ENCODE results near the gene POLR3E.
"Not testable (repeated sequence)": the region's sequence is repeated elsewhere in the genome, so short reads cannot be mapped to it uniquely, and the experiment has no call there.

Gene POLR3E

DNA sequence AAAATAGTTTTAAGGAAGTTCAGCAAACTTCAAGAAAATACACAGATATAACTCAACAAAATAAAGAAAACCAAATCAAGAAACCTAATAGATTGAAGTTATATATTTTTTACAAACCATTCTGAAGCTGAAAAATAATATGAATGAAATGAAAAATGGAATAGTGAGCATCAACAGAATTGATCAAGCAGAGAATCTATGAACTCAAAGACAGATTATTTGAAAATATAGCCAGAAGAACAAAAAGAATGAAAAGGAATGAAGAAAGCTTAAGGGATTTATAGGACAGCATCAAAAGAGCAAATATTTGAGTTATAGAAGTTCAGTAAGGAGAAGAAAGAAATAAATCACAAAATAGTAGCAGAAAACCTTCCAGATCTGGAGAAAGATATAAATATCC, 39.4 kb downstream of the POLR3E start:
- DNase-seq = no peak

DNA sequence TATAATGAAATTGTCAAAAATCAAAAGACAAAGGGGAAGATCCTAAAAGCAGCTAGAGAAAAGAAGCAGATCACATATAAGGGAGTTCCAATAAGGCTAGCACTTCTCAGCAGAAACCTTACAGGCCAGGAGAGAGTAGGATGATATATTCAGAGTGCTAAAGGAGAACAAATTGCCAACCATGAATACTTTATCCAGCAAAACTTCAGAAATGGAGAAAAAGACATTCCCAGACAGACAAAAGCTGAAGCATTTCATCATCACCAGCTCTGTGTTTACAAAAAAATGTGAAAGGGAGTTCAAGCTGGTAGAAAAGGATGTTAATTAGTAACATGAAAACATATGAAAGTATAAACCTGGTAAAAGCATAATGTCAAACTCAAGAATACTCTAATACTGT, 39.8 kb downstream of the POLR3E start:
- DNase-seq = no peak

DNA sequence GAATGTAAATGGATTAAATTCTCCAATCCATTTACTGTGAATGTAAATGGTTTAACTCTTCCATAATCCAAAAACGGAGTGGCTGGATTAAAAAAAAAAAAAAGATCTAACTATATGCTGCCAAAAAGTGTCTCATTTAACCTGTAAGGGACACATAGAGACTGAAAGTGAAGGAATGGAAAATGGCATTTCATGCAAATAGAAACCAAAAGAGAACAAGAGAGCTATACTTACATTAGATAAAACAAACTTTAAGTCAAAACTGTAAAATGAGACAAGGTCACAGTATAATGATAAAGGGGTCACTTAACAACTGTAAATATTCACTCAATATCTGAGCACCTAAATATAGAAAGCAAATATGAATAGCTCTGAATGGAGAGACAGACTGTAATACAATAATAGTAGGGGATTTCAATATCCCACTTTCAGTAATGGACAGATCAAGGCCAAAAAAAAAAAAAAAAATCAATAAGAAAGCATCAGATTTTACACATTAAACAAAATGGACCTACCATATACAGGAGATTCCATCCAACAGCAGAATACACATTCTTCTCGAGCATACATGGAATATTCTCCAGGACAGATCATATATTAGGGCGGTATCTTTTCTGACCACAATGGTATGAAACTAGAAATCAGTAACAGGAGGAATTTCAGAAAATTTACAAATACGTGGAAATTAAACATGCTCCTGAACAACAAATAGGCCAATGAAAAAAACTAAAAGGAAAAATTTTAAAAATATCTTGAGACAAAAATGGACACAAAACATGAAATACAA, 40.8 kb downstream of the POLR3E start:
- no peak for DNase-seq

GRCh38 chr16:22340945-22341344, 43.7 kb downstream of the POLR3E start:
- no peak for DNase-seq

DNA sequence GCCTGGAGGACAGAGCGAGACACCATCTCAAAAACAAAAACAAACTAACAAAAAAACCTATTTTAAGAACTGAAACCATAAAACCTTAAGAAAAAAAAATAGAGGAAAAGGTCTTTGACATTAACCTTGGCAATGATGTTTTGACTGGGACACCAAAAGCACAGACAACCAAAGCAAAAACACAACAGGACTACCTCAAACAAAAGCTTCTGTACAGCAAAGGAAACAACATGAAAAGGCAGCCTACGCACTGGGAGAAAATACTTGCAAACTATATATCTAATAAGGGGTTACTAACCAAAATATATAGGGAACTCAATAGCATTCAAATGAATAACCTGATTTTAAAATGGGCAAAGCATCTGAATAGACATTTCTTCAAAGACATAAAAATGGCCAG, 44.9 kb downstream of the POLR3E start:
- DNase-seq = no peak

GRCh38 chr16:22346483-22346882, 49.3 kb downstream of the POLR3E start:
- no peak for DNase-seq

DNA sequence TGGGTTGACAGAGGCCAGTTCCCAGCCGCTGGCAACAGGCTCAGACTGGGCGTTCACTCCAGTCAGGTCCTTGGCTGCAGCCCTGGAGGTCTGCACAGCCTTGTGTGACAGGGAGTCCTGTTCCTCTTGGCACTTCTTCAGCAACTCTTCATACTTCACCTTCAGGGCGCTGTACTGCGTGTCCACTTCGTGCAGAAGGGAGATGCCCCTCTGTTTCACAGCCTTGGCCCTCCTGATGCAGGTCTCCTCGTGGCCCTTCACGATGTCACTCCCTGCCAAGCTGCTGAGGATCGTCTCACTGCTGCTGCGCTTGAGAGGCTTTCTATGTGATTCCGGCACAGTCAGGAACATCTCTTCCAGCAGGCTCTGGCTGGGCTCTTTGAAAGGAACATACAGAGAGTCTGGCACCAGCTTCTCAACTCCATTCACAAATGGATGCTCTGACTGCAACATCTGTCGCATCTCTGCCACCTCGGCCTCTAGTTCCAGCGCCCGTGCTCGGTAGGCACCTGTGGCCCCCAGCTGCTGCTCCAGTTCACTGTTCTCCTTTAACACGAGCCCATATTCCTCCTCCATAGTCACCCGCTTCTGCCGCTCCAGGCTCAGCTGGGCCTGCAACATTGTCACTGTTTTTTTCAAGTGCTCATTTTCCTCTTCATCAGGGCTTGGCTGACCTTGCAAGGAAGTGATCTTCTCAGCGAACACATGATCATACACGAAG, 50.1 kb downstream of the POLR3E start:
- no peak for DNase-seq

DNA sequence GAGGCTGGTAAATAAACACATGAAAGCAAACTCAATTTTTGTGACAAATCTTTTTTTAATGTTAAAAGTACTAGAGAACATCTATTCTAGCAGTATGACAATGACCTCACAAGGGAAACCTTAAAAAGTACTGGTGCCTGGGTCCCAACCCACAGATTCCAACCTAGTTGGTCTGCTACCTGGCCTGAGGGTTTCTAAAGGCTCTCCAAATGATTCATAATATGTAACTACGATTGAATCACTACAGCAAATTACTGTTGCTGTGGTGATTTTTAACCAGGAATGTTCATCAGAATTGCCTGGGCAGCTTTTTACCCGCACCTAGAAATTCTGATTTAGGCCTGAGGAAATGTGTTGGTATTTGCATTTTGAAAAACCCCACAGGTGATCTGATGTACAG, 51.1 kb downstream of the POLR3E start:
- DNase-seq = no peak

- DNase-seq = not testable (repeated sequence)
These were observed 53.8 kb downstream of the POLR3E start for GRCh38 chr16:22351017-22351416.

DNA sequence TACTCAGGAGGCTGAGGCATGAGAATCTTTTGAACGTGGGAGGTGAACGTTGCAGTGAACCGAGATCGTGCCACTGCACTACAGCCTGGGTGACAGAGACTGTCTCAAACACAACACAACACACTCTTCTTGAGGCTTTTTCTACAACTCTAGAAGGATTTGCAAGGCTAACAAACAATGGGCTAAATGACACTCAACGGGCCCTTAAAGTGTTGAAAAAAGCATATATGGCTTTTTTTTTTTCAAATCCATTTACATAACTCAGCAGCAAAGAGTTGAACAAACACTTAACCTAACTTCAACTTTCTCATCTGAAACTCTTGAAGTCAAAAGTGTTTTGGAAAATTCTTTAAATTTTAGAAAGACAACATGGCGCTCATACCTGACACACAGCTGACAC, 54.9 kb downstream of the POLR3E start:
- DNase-seq = no peak

DNA sequence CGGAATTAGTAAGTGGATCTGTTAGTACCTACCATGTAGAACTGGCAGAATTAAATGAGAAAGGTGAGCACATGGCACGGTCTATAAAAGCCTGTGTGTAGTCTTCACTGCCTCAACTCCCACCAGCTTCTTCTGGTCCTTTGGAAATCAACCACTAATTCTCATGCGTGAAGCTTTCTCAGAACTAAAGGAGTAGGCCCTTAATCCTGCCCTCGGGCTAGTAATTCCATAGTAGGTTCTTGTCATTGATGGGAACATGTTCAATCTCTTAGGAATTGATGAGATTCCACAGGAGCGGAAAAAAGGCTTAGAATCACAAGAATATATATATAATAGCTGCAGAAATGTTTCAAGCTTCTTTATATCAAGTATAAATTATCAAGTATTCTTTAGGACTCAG, 55.5 kb downstream of the POLR3E start:
- no peak for DNase-seq

GRCh38 chr16:22353191-22353919, 56.1 kb downstream of the POLR3E start:
- DNase-seq = peak; percentile 17 to 32

DNA sequence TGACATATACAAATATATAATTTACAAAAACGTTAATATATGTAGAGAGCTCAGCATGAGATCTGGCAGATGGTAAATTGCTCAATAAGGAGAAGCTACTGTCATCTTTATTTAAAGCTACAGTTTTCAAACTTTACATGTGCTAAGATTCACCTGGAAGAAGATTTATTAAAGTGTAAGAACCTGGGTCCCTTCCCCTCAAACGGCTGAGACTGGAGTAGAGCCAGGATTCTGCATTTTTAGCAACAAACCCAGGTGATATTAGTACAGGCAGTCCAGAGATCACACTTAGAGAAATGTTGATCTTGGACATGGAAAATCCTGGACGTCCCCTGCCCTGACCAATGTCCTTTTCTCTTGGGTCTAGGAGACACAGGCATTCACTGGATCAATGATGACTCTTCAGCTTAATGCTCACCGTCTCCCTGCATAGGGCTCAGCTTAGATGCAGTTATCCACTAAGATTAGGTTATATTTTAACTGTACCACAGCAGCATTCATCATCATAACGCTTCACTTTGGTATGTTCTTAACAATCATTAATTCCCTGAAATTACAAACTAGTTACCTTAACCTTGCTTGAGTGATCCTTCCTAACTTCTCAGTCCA, 56.8 kb downstream of the POLR3E start:
- DNase-seq = no peak

- DNase-seq = peak in 1 of 2 donors; percentile 21
These were observed 58.3 kb downstream of the POLR3E start for GRCh38 chr16:22355487-22355908.

GRCh38 chr16:22356930-22357634, 59.9 kb downstream of the POLR3E start:
- DNase-seq = no peak

DNA sequence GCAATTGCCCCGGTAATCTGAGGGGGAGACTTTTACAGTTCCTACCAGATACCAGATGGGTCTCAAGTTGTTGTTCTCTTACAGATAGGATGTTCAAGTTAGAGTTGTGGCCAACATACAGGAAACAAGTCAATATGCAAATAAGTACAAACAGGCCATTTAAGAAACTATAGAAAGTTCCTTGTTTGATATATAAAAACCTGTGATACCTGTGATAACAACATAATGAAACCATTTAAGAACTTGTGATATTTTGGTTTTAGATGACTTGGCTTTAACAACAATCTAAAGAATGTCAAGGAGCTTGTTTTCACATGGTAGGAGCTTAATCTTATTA, 60.4 kb downstream of the POLR3E start:
- DNase-seq = peak in 1 of 2 donors; percentile 57

DNA sequence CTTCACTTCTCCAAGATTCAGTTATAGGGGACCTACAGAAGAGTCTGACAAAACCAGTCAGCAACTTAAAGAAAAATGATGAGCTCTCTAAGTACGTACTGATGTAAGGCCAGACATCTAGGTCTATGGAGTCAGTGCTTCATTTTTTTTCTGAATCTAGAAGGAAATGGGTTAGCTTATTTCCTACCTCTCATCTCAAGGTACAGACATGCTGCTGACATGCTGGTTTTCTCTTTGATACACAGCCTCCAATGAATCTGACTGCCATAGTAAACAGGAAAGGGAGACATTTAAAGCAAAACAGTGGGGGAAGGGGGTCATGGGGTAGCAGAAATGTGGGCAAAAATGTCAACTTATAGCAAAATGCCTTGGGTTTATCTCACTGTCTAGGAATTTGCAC, 60.8 kb downstream of the POLR3E start:
- DNase-seq = peak; percentile 11 to 57

DNA sequence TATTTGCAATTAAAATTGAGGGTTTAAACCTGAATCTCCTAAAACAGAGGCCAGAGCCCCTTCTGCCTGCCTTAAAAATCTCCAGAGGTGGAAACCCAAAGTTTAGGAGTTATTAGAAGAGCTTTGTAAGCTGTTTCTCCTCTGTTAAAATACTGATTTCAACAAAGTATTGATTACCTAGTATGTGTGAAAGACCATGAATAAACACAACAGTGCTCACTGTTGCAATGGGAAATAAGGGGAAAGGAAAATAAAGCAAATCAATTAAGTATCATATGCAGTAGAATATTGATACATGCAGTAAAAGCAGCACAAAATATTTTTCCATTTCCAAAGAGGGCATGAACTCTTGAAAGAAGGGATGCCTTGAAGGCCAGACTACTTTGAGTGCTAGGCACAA, 62.5 kb downstream of the POLR3E start:
- no peak for DNase-seq

GRCh38 chr16:22360963-22361659, 63.9 kb downstream of the POLR3E start:
- no peak for DNase-seq

- DNase-seq = no peak
These were observed 67.0 kb downstream of the POLR3E start for GRCh38 chr16:22364241-22364640.

DNA sequence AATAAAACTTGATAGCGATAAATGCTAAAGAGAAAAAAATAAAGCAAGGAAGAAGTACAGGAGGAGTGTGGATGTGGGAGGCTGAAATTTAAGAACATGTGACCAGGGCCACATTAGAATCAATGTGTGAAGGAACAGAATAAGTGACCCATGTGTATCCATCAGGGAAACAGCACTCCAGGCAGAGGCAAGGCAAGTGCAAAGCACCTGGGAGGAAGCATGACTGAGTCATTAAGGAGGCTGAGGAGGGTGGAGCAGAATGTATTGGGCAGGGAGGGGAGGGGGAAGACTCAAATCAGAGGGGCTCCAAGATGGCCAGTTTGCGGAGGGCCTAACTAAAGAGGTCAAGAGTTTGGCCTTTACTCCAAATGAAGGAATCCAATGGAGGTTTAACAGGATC, 69.2 kb downstream of the POLR3E start:
- DNase-seq = no peak

DNA sequence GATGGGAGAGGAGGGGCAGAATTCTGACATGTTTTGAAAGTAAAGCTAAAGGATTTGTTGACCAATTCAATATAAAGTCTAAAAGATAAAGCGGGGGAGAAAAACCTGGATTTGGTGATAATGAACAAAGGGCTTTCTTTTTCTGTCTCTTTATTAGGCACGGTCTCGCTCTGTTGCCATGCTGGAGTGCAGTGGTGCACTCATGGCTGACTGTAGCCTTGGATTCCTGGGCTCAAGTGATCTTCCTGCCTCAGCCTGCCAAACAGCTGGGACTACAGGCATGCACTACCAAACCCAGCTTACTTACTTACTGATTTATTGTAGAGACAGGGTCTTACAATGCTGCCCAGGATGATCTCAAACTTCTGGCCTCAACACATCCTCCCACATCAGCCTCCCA, 69.7 kb downstream of the POLR3E start:
- no peak for DNase-seq
